NB4 (cell line): Measurements from ENCODE around the gene CASTOR1.

Experiments
- TF ChIP-seq, protein P1 (sequence below): IDR thresholded peaks from one replicate; pipeline ENCODE4 v1.5.1; 2012; ENCODE audit warnings: low read depth, low read length
- TF ChIP-seq, protein P2 (sequence below): IDR thresholded peaks from 2 replicates; pipeline ENCODE4 v1.6.1; 2011; ENCODE audit warnings: low read depth, low read length

DNA sequence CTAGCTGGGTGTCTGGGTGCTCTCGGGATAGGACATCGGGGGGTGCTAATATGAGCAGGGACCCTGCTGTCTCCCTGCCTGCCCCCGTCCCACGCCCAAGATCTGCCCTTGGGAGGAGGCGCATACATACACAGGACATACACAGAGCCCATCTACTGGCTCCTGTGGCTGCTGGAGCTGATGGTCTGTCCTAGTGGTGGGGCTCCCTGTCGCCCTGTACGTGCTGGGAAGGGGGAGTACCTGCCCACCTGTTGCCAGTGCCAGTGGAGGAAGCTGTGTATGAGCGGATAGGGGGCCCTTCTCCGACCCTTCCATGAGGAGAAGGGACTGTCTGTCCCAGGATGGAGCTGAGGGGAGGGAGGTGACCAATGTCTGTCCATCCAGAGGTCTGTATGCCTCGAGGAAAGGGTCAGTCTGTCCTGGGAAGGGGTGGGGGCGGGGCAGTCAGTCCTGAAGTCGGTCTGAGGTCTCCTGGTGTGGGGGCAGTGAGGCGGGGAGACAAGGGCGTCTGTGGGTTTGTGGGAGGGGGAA is 36.5 kb upstream of the CASTOR1 start:
- TF ChIP-seq, protein P1, sequence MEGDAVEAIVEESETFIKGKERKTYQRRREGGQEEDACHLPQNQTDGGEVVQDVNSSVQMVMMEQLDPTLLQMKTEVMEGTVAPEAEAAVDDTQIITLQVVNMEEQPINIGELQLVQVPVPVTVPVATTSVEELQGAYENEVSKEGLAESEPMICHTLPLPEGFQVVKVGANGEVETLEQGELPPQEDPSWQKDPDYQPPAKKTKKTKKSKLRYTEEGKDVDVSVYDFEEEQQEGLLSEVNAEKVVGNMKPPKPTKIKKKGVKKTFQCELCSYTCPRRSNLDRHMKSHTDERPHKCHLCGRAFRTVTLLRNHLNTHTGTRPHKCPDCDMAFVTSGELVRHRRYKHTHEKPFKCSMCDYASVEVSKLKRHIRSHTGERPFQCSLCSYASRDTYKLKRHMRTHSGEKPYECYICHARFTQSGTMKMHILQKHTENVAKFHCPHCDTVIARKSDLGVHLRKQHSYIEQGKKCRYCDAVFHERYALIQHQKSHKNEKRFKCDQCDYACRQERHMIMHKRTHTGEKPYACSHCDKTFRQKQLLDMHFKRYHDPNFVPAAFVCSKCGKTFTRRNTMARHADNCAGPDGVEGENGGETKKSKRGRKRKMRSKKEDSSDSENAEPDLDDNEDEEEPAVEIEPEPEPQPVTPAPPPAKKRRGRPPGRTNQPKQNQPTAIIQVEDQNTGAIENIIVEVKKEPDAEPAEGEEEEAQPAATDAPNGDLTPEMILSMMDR, result no peak
- TF ChIP-seq, protein P2, sequence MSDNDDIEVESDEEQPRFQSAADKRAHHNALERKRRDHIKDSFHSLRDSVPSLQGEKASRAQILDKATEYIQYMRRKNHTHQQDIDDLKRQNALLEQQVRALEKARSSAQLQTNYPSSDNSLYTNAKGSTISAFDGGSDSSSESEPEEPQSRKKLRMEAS, result no peak
